AG04450 (cell line): ENCODE results near the gene SHANK1. TPM values are rescaled to one million over a fixed set of nuclear protein-coding genes. Genes with fewer than 3 reads are reported as not detected.

Experiments used
- CTCF ChIA-PET: fragments of 300-600, 350-600 bp; formaldehyde crosslinking; extraction: SDS; loops from one replicate; lab custom pipeline; 2022; ENCODE audit warnings: antibody characterized with exemption, inconsistent platforms; lab: Charles Lee
- POLR2A ChIA-PET: fragments of 350-600 bp; formaldehyde crosslinking; extraction: SDS; loops from one replicate; lab custom pipeline; 2021; ENCODE audit warnings: antibody characterized with exemption, inconsistent platforms; lab: Yijun Ruan, JAX
- DNase-seq: peaks from one replicate; pipeline ENCODE4 v3.0.0-alpha.2; 2011; ENCODE audit warnings: low read depth, low spot score
- H3K27ac ChIP-seq: one replicate; pipeline ENCODE4 v1.5.1; 2012; ENCODE audit warnings: low read depth, low read length, control low read depth
- H3K27me3 ChIP-seq: one replicate; pipeline ENCODE4 v1.6.0; 2012; ENCODE audit warnings: low read length; ENCODE audit not compliant: control insufficient read depth, insufficient read depth
- H3K4me3 ChIP-seq: 2 replicates; pipeline ENCODE4 v1.5.1; 2011; ENCODE audit warnings: mild to moderate bottlenecking, low read depth, low read length, control low read depth
- H3K9me3 ChIP-seq: 2 replicates; pipeline ENCODE4 v1.5.1; 2012; ENCODE audit warnings: low read length; ENCODE audit not compliant: control insufficient read depth, insufficient read depth
- polyA plus RNA-seq: library from polyadenylated mRNA; depleted of rRNA; stranded (reverse); fragments of >200 nt; gene quantifications from 2 replicates; pipeline ENCODE4 v1.2.3, GENCODE V29; 2011
- TF ChIP-seq, protein P1 (sequence below): IDR thresholded peaks from 2 replicates; pipeline ENCODE4 v1.5.1; 2011; ENCODE audit warnings: low read depth, low read length, control low read depth, inconsistent platforms

SHANK1 gene
- polyA plus RNA-seq, 1 experiment: 2.4 TPM

DNA sequence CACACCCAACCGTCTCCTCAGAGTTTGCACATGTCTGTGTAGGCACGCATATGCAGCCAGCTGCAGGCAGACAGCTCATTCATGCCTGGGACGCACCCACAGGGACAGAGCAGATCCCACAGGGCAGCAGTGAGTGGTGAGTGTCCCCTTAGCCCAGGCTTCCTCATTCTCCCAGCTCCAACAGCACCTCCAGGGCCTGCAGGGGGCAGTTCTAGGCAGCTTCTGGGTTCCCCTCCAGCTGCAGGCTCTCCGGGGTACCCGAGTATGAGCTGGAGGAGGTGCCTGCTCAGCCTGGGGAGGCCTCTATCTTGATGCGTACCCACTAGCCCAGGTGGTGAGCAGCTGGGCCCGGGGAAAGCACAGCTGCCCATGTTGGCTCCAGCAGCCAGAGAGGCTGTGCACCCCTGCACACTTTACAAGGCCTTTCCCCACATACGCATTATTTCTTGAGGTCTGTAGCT, 1.3 kb upstream of the SHANK1 start:
- POLR2A ChIA-PET: no interaction called here
- no peaks in the 10 kb centered on the region; the same call in 1 of the 2 replicates for H3K9me3 ChIP-seq
- TF ChIP-seq, protein P1, sequence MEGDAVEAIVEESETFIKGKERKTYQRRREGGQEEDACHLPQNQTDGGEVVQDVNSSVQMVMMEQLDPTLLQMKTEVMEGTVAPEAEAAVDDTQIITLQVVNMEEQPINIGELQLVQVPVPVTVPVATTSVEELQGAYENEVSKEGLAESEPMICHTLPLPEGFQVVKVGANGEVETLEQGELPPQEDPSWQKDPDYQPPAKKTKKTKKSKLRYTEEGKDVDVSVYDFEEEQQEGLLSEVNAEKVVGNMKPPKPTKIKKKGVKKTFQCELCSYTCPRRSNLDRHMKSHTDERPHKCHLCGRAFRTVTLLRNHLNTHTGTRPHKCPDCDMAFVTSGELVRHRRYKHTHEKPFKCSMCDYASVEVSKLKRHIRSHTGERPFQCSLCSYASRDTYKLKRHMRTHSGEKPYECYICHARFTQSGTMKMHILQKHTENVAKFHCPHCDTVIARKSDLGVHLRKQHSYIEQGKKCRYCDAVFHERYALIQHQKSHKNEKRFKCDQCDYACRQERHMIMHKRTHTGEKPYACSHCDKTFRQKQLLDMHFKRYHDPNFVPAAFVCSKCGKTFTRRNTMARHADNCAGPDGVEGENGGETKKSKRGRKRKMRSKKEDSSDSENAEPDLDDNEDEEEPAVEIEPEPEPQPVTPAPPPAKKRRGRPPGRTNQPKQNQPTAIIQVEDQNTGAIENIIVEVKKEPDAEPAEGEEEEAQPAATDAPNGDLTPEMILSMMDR: peak; percentile 17; the same call in 1 of the 2 replicates
- no peak for DNase-seq
- no peak overlapping the region for H3K27ac ChIP-seq
- no peak overlapping the region for H3K4me3 ChIP-seq
- CTCF ChIA-PET: interaction anchor here (0.7 to 1.1 kb wide), 3 partner anchors 15 to 352 kb away, joined by 3 to 5 read pairs (median 3); no protein-coding TSS in a partner anchor
- no peaks in the 10 kb centered on the region for H3K27me3 ChIP-seq

DNA sequence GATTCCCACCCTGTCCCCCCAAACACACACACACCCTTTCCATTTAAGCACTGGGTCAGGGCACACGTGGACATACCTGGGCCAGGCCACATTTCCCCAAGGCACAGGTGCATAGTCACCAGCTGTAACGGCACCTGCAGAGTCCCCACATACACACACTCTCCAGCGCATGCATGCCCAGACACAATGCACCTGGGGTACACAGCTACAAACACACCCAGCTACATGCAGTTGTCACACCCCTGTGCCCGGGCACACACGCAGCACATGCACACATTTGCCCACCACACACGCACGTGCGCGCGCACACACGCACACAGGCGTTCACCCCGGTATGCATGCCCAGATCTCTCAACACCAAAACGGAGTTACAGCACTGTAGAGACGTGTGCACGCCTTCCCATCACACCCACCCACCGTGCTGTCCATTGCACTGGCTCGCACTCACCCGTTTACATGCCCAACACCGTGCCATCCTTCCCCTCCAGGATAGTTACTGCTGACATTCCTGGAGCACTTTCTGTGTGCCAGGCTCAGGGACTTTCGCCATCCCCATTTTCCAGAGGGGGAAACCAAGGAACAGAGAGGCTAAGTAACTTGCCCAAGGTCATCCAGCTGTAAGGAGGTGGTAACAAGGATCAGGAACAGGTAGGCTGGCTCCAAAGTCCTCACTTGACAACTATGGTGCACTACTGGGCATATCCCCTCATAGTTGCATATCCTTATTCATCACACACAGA, 749 bp upstream of the SHANK1 start:
- ChIA-PET CTCF (interaction anchor here (0.6 to 1.1 kb wide), 4 partner anchors 15 to 351 kb away, joined by 3 to 5 read pairs (median 4); no protein-coding TSS in a partner anchor), POLR2A (no interaction called here)
- no peaks in the 10 kb centered on the region; the same call in 1 of the 2 replicates for H3K9me3 ChIP-seq
- no peaks in the 10 kb centered on the region for H3K27me3 ChIP-seq
- TF ChIP-seq, protein P1: no peak
- no peak overlapping the region for H3K27ac ChIP-seq
- no peak overlapping the region for H3K4me3 ChIP-seq
- no peak for DNase-seq

DNA sequence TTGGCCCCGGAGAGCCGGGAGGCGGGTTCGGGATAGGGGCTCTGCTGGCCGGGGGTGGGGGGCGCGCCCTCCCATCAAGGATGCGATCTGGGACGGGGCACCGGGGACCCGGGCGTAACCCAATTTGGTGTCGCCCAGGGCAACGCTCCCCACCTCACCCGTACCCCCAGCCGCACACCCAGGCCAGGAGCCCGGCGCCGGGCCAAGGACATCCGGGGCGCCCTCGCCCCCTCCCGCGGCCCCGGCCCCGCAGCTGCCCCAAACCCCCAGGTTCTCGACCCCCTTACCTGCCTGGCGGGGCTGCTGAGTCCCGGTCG, 525 bp downstream of the SHANK1 start:
- DNase-seq: no peak
- TF ChIP-seq, protein P1: no peak
- Histone ChIP-seq H3K27ac (no peak overlapping the region), H3K27me3 (no peaks in the 10 kb centered on the region), H3K4me3 (peak overlapping the region; percentile 63), H3K9me3 (no peaks in the 10 kb centered on the region)
- ChIA-PET POLR2A (no interaction called here), CTCF (interaction anchor here (0.9 kb wide), 2 partner anchors 13 to 16 kb away, joined by 3 to 5 read pairs; no protein-coding TSS in a partner anchor)

DNA sequence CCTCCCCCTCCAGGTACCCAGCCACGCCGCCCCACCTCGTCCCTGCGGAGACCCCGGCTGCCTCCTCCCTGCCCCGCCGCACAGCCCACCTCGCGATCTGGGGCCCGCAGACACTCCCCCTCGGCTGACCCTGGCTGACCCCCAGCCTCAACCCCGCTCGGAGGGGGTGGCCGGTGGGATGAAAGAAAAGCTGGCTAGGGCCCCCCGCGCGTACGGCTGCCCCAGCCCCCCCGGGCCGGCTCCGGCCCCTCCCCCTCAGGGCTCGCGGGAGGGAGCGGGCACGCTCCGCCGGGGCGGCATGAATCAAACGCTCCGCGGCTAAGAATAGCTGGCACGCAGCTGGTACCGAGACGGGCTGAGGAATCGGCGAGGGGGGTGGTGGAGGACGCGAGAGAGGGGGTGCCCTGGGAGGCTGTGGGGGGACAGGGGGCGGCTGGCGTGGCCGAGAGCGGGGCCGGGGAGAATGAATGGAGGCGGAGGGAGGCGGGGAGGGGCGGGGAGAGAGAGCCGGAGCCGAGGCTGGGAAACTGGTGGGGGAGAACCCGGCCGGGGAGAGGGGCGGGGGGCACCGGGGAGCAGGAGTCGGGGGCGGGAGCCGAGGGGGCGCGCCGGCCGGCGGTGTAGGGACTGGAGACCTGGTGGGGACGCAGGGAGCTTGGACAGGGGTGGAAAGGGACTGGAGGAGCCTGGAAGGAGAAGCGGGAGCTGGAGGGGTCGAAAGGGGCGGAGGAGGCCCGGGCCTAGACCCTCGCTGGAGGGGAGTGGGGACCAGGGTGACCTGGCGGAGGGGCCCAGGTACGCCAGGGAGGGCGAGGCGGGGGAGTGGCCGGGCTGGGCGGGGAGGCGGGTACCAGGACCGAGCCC, 1.1 kb downstream of the SHANK1 start:
- TF ChIP-seq, protein P1: no peak
- H3K27me3 ChIP-seq: no peaks in the 10 kb centered on the region
- POLR2A ChIA-PET: no interaction called here
- H3K4me3 ChIP-seq: peak overlapping the region; percentile 63
- H3K27ac ChIP-seq: no peak overlapping the region
- DNase-seq: no peak
- CTCF ChIA-PET: interaction anchor here (0.9 kb wide), 2 partner anchors 13 to 15 kb away, joined by 3 to 5 read pairs; no protein-coding TSS in a partner anchor
- no peaks in the 10 kb centered on the region for H3K9me3 ChIP-seq

DNA sequence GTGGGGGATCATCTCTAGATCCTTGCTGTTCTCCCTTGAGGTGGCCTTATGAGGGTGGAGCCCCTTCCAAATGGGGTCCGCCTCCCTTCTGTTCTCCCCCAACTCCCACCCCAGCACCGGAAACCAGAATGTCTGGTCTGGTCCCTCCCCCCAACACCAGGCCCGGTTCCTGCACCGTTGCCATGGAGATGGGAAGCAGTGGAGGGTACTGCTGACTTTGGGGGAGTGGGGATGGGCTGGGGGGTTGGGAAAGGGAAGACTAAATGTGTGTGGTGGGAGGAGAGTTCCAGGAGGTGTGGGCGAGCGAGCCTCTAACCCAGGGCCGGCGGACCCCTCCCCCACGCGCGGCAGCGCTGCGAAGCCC, 1.7 kb downstream of the SHANK1 start:
- POLR2A ChIA-PET: no interaction called here
- DNase-seq: no peak
- Histone ChIP-seq H3K9me3 (no peaks in the 10 kb centered on the region), H3K4me3 (peak overlapping the region; percentile 63), H3K27ac (no peak overlapping the region), H3K27me3 (no peaks in the 10 kb centered on the region)
- CTCF ChIA-PET: no interaction called here
- TF ChIP-seq, protein P1: no peak
